ENCODE measurements around the gene CYGB. TPM values are rescaled to one million over a fixed set of nuclear protein-coding genes. Genes with fewer than 3 reads are reported as not detected.
"Not testable (repeated sequence)": the region's sequence is repeated elsewhere in the genome, so short reads cannot be mapped to it uniquely, and the experiment has no call there.

Gene CYGB
- total RNA-seq, 3 donors from 2014 or later = 5.9 to 37.4 (median 27.2) TPM

GRCh38 chr17:76567634-76568432 is 30.3 kb upstream of the CYGB start:
- Histone ChIP-seq H3K4me1 (peaks cover 0 to 6% of the 10 kb centered on the region in 2 donors), H3K9me3 (no peaks in the 10 kb centered on the region), H3K27ac (peak overlapping the region; percentile 32 to 77), H3K36me3 (no peaks in the 10 kb centered on the region), H3K4me3 (no peak overlapping the region), H3K27me3 (no peaks in the 10 kb centered on the region)
- TF ChIP-seq POLR2AphosphoS5 (IDR thresholded peaks at IDR 0.05) = no peak
- no peak for TF ChIP-seq POLR2A (IDR thresholded peaks at IDR 0.05)
- no peak for TF ChIP-seq CTCF (IDR thresholded peaks at IDR 0.05)
- no peak for DNase-seq (ENCODE audit: low spot score in 2 of 2)
- intact Hi-C loops (cut with DNase I; ENCODE audit: low total_unique reads) = no loop called here

GRCh38 chr17:76566988-76567431 is 29.5 kb upstream of the CYGB start:
- H3K27ac ChIP-seq = peak overlapping the region; percentile 32 to 77
- intact Hi-C loops (cut with DNase I; ENCODE audit: low total_unique reads) = no loop called here
- no peak for TF ChIP-seq CTCF (IDR thresholded peaks at IDR 0.05)
- no peak for TF ChIP-seq POLR2A (IDR thresholded peaks at IDR 0.05)
- no peak for TF ChIP-seq POLR2AphosphoS5 (IDR thresholded peaks at IDR 0.05)
- no peaks in the 10 kb centered on the region for H3K36me3 ChIP-seq
- H3K9me3 ChIP-seq = no peaks in the 10 kb centered on the region
- H3K4me3 ChIP-seq = no peak overlapping the region
- H3K4me1 ChIP-seq = peaks cover 0 to 7% of the 10 kb centered on the region in 2 donors
- no peak for DNase-seq (ENCODE audit: low spot score in 2 of 2)
- no peaks in the 10 kb centered on the region for H3K27me3 ChIP-seq

DNA sequence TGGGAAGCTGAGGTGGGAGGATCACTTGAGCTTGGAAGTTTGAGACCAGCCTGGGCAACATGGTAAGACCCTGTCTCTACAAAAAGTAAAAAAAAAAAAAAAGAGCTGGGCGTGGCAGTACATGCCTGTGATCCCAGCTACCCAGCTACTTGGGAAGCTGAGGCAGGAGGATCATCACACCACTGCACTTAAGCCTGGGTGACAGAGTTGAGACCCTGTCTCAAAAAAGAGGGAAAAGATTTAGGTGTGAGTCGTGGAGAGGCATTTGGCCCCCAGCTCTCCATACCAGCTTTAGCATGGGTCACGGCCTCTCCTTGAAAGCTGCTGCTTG is 29.1 kb upstream of the CYGB start:
- H3K4me1 ChIP-seq = peaks cover 0 to 10% of the 10 kb centered on the region in 2 donors
- intact Hi-C loops (cut with DNase I; ENCODE audit: low total_unique reads) = no loop called here
- peak overlapping the region; percentile 32 to 77 for H3K27ac ChIP-seq
- no peak overlapping the region for H3K4me3 ChIP-seq
- no peaks in the 10 kb centered on the region for H3K27me3 ChIP-seq
- H3K36me3 ChIP-seq = no peaks in the 10 kb centered on the region
- no peaks in the 10 kb centered on the region for H3K9me3 ChIP-seq
- TF ChIP-seq POLR2A (IDR thresholded peaks at IDR 0.05) = no peak
- TF ChIP-seq CTCF (IDR thresholded peaks at IDR 0.05) = no peak
- TF ChIP-seq POLR2AphosphoS5 (IDR thresholded peaks at IDR 0.05) = no peak
- DNase-seq (ENCODE audit: low spot score in 2 of 2) = no peak

DNA sequence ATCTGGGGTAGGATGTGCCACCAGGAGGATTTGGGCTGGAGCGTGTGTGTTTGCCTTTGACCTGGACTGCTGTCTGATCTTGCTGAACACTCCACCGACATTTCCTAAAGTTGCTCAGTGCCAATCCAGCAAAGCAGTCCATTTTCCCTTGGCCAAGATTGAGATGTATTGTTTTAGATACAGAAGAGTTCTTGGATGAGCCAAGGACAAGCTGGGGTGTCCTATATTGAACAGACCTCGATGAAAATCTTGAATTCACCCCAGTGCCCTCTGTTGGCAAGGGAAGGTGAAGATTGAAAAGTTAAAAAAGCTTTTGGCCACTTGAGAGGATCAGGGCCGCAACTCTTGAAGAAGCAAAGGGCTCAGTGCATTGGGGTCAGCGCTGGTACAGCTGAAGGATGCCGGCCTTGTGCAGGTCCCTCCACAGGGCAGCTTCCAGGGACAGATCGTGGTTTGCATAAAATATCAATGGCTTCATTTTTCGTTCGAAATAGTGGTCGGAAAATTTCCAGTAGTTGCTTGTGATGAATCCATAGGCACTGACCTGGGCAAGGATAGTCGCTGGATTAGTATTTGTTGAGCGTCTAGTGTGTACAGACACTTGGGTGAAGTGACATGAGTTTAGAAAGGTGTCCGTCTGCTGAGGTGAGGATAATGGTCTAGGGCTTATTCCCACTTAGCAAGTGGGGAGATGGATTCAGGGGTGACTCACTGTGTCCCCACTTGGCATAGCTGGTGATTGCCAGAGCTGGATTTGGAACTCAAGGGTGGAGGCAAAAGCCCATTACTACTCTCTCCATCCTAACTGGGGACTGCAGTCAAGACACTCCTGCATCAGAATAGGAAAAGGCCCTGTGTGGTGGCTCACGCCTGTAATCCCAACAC is 28.5 kb upstream of the CYGB start:
- H3K4me3 ChIP-seq = no peak overlapping the region
- H3K27me3 ChIP-seq = no peaks in the 10 kb centered on the region
- intact Hi-C loops (cut with DNase I; ENCODE audit: low total_unique reads) = no loop called here
- no peak for DNase-seq (ENCODE audit: low spot score in 2 of 2)
- H3K36me3 ChIP-seq = no peaks in the 10 kb centered on the region
- no peaks in the 10 kb centered on the region for H3K9me3 ChIP-seq
- no peak for TF ChIP-seq POLR2AphosphoS5 (IDR thresholded peaks at IDR 0.05)
- TF ChIP-seq CTCF (IDR thresholded peaks at IDR 0.05) = no peak
- no peak for TF ChIP-seq POLR2A (IDR thresholded peaks at IDR 0.05)
- no peak overlapping the region for H3K27ac ChIP-seq
- peaks cover 0 to 16% of the 10 kb centered on the region in 2 donors for H3K4me1 ChIP-seq

DNA sequence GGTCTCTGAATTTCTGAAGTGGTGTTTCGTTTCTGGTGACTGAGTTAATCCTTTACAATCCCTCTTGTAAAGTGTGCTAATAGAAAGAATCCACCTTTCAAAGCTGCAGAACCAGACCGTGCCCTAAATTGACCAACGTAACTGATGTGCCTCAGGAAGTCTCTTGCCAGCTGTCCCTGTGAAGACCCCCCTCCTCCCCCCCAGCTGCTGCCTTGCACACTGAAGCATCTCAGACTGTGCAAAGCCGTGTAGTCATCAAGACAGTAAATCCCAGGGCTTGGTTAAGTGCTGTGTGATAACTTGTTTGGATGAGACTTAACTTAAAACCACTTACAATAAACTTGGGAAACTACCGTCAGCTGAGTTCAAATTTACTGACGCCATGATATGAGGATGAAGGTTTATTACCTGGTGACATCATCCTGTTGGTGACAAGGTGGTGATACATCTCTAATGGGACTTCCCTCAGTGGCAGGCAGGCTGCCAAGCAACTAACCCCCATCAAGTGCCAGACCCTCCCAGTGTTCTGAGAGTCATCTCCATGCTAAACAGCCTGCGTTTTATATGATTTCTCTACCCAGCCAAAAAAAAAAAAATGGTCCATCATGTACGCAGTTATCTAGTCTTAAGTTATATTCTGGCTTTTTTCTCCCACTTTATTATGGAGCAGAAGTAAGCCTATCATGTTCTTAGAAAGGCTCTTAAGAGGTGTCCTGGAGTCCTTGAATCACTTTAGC is 27.6 kb upstream of the CYGB start:
- peaks cover 4 to 22% of the 10 kb centered on the region in 2 donors for H3K4me1 ChIP-seq
- H3K36me3 ChIP-seq; H3K4me3 ChIP-seq; DNase-seq (ENCODE audit: low spot score in 2 of 2); H3K9me3 ChIP-seq; intact Hi-C loops (cut with DNase I; ENCODE audit: low total_unique reads); H3K27ac ChIP-seq; H3K27me3 ChIP-seq: not testable (repeated sequence)

DNA sequence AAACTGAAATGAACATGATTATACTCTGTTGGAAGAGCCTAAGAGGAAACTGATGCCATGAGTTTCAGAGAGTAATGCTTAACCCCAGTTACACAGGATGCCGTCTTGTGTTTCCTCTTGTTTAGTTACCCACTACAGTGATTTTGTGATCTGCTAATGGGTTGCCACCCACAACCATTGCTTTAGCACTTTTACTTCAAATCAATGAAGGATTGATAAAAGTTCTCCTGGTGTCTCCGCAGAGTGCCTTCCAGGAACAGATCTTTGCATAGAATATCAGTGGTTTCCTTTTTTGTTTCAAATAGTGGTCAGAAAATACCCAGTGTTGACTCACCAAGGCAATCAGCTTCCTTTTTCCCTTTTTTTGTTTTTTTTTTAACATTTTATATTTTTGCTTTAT is 25.9 kb upstream of the CYGB start:
- H3K27ac ChIP-seq; H3K4me3 ChIP-seq; H3K27me3 ChIP-seq; intact Hi-C loops (cut with DNase I; ENCODE audit: low total_unique reads); H3K9me3 ChIP-seq; H3K36me3 ChIP-seq; DNase-seq (ENCODE audit: low spot score in 2 of 2): not testable (repeated sequence)
- peaks cover 4 to 36% of the 10 kb centered on the region in 2 donors for H3K4me1 ChIP-seq
